Uterus (tissue), 4 donors: ENCODE measurements around the gene SPTBN4. TPM values are rescaled to one million over a fixed set of nuclear protein-coding genes. Genes with fewer than 3 reads are reported as not detected.
"Not testable (repeated sequence)": the region's sequence is repeated elsewhere in the genome, so short reads cannot be mapped to it uniquely, and the experiment has no call there.

Source experiments
- DNase-seq, 2 donors: peaks; one replicate each; pipeline ENCODE4 v3.0.0-alpha.2; 2019 to 2020
- H3K27ac ChIP-seq, 2 donors: fragments of 200-600 bp; sonication (generic); 1 replicate in 1 of 2; 2 replicates in 1 of 2; pipeline ENCODE4 v1.5.1; 2016 to 2018
- H3K27me3 ChIP-seq, 2 donors: fragments of 200-600 bp; sonication (generic); one replicate each; pipeline ENCODE4 v1.5.1; 2018 to 2019; ENCODE audit warnings: control low read depth in 1 of 2
- H3K36me3 ChIP-seq, 2 donors: fragments of 200-600 bp; sonication (generic); one replicate each; pipeline ENCODE4 v1.5.1; 2019; ENCODE audit warnings: control low read depth in 1 of 2
- H3K4me1 ChIP-seq, 2 donors: fragments of 200-600 bp; sonication (generic); one replicate each; pipeline ENCODE4 v1.5.1; 2018 to 2019; ENCODE audit warnings: control low read depth in 1 of 2
- H3K4me3 ChIP-seq, 2 donors: fragments of 200-600 bp; sonication (generic); 1 replicate in 1 of 2; 2 replicates in 1 of 2; pipeline ENCODE4 v1.5.1; 2018 to 2019; ENCODE audit warnings: mild to moderate bottlenecking in 1 of 2
- H3K9me3 ChIP-seq, 2 donors: fragments of 200-600 bp; sonication (generic); one replicate each; pipeline ENCODE4 v1.5.1; 2019; ENCODE audit warnings: control low read depth in 1 of 2
- POLR2A ChIP-seq, 2 donors: fragments of 450-650 bp; IDR thresholded peaks; one replicate each; pipeline ENCODE4 v1.6.1; 2016; ENCODE audit warnings: antibody characterized with exemption in 2 of 2, mild to moderate bottlenecking in 1 of 2, moderate library complexity in 1 of 2
- intact Hi-C: fragments of 100-400 bp; cut with DNase I; formaldehyde crosslinking; loops from one replicate; pipeline ENCODE4 v1.15.1; 2023; ENCODE audit warnings: low total_unique reads
- total RNA-seq, 4 donors: library from RNA; depleted of rRNA in 3 of 4; stranded (reverse); fragments of >200 nt in 3 of 4; gene quantifications; one replicate each; pipeline versions ENCODE4 v1.1.0 to v1.2.4, GENCODE V29; 2014 to 2023
- TF ChIP-seq, protein P1 (sequence below), 4 experiments: fragments of 200-600 bp in 2 of 4; fragments of 450-650 bp in 2 of 4; sonication (generic) in 2 of 4; IDR thresholded peaks; one replicate each; pipeline ENCODE4 v1.5.1; 2016 to 2019; ENCODE audit warnings: antibody characterized with exemption in 4 of 4, mild to moderate bottlenecking in 2 of 4, moderate library complexity in 1 of 4
- donor health status: DM: yes; HTN: yes; CAD: no.

The SPTBN4 gene
- total RNA-seq, 4 donors from 2014 or later: 3.1 to 7.0 (median 5.3) TPM; not detected in 1

DNA sequence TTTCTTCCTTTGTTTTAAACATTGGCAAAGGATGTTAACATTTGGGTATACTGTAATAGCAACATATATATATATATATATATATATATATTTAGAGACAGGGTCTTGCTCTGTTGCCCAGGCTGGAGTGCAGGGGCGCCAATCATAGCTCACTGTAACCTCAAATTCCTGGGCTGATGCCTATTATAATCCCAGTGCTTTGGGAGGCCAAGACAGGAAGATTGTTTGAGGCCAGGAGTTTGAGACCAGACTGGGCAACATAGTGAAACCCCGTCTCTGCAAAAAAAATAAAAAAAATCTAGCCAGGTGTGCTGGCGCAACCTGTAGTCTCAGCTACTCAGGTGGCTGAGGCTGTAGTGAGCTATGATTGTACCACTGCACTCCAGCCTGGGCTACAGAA, 6.6 kb upstream of the SPTBN4 start:
- TF ChIP-seq, protein P1, sequence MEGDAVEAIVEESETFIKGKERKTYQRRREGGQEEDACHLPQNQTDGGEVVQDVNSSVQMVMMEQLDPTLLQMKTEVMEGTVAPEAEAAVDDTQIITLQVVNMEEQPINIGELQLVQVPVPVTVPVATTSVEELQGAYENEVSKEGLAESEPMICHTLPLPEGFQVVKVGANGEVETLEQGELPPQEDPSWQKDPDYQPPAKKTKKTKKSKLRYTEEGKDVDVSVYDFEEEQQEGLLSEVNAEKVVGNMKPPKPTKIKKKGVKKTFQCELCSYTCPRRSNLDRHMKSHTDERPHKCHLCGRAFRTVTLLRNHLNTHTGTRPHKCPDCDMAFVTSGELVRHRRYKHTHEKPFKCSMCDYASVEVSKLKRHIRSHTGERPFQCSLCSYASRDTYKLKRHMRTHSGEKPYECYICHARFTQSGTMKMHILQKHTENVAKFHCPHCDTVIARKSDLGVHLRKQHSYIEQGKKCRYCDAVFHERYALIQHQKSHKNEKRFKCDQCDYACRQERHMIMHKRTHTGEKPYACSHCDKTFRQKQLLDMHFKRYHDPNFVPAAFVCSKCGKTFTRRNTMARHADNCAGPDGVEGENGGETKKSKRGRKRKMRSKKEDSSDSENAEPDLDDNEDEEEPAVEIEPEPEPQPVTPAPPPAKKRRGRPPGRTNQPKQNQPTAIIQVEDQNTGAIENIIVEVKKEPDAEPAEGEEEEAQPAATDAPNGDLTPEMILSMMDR (IDR thresholded peaks at IDR 0.05): no peak
- TF ChIP-seq POLR2A (IDR thresholded peaks at IDR 0.05): no peak
- H3K9me3 ChIP-seq: no peaks in the 10 kb centered on the region
- intact Hi-C loops: loop anchor here (10.0 kb wide), 1 partner anchor 145 kb away; the partner anchor contains the start of gene LTBP4
- no peak overlapping the region for H3K27ac ChIP-seq
- no peaks in the 10 kb centered on the region for H3K4me1 ChIP-seq
- no peaks in the 10 kb centered on the region for H3K27me3 ChIP-seq
- H3K4me3 ChIP-seq: no peak overlapping the region
- DNase-seq: no peak
- H3K36me3 ChIP-seq: no peaks in the 10 kb centered on the region

DNA sequence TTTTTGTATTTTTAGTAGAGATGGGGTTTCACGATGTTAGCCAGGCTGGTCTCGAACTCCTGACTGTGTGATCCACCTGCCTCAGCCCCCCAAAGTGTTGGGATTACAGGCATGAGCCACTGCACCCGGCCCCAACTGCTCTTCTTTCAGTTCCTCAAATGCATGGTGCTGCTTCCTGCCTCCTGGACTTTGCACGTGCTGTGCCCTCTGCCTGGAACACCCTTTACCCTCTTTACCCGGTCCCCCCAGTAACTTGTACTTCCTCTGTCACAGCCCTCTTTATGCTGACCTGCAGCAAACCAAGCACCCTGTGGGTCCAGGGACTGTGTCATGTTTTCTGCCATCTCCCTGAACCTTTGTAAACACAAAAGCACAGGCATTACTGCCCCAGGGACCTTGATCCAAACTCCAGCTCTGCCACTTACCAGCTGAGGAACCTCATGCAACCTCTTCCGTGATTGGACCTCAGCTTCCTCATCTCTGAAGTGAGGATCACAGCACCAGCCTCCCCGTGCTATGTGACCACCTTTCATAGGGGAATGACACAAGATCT, 5.1 kb upstream of the SPTBN4 start:
- Histone ChIP-seq H3K9me3 (no peaks in the 10 kb centered on the region), H3K4me3 (no peak overlapping the region), H3K27me3 (no peaks in the 10 kb centered on the region), H3K27ac (no peak overlapping the region), H3K4me1 (no peaks in the 10 kb centered on the region), H3K36me3 (no peaks in the 10 kb centered on the region)
- intact Hi-C loops: loop anchor here (10.0 kb wide), 1 partner anchor 143 kb away; the partner anchor contains the start of gene LTBP4
- TF ChIP-seq, protein P1 (IDR thresholded peaks at IDR 0.05): no peak
- no peak for TF ChIP-seq POLR2A (IDR thresholded peaks at IDR 0.05)
- no peak for DNase-seq

DNA sequence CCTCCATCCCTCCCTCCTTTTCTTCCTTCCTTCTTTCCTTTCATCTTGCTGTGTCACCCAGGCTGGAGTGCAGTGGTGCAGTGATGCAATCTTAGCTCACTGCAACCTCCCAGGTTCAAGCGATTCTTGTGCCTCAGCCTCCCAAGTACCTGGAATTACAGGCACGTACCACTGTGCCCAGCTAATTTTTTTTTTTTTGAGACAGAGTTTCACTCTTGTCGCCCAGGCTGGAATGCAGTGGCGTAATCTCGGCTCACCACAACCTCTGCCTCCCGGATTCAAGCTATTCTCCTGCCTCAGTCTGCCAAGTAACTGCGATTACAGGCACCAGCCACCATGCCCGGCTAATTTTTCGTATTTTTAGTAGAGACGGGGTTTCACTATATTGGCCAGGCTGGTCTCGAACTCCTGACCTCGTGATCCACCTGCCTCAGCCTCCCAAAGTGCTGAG, 3.2 kb upstream of the SPTBN4 start:
- not testable (repeated sequence) for DNase-seq, H3K4me3 ChIP-seq, H3K4me1 ChIP-seq, H3K9me3 ChIP-seq, H3K27me3 ChIP-seq, H3K36me3 ChIP-seq
- peak overlapping the region in 1 of 2 donors; percentile 92 for H3K27ac ChIP-seq
- intact Hi-C loops: loop anchor here (10.0 kb wide), 1 partner anchor 141 kb away; the partner anchor contains the start of gene LTBP4

DNA sequence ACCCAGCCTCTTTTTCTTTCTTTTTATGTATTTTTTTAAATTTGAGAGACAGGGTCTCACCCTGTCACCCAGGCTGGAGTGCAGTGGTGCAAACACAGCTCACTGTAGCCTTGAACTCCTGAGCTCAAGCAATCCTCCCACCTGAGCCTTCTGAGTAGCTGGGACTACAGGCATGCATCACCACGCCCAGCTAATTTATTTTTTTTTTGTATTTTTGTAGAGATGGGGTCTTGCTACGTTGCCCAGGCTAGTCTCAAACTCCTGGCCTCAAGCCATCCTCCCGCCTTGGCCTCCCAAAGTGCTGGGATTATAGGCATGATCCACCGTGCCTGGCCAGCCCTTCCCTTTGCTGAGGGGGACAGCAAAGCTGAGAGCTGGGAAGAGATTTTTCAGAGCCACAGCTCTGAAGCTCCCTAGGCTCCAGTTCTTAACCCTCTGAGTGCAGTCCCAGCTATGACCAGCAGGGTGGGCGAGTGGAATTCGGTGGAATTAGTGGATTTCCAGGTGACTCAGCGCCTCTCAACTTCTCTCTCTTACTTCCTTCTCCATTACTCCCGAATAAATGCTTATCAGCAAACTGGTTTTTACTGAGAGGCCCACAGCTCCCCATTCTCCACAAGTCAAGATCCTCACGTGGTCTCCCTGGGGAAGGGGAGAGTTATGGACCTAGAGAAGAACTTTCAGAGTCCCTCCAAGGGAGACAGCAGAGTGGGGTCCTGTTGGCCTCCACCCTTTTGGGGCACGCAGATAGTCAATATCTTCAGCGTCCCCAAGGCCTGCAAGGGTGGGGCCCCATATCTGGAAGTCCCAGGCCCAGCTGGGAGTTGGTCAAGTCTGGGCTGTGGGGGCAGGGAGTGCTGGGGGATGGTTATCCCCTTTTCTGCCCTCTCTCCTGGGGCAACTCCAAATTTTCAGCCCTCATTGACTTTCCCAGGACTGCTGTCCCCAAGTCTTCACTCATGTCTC, 2.5 kb upstream of the SPTBN4 start:
- H3K4me1 ChIP-seq: peaks cover 0 to 6% of the 10 kb centered on the region in 2 donors
- intact Hi-C loops: loop anchor here (10.0 kb wide), 1 partner anchor 140 kb away; the partner anchor contains the start of gene LTBP4
- peak overlapping the region; percentile 64 to 84 for H3K4me3 ChIP-seq
- no peaks in the 10 kb centered on the region for H3K36me3 ChIP-seq
- H3K27ac ChIP-seq: peak overlapping the region; percentile 87 to 92
- DNase-seq: peak; percentile 88 to 89
- H3K9me3 ChIP-seq: no peaks in the 10 kb centered on the region
- H3K27me3 ChIP-seq: no peaks in the 10 kb centered on the region
- TF ChIP-seq POLR2A (IDR thresholded peaks at IDR 0.05): no peak
- TF ChIP-seq, protein P1 (IDR thresholded peaks at IDR 0.05): peak; percentile 77 to 90 (median 86)

DNA sequence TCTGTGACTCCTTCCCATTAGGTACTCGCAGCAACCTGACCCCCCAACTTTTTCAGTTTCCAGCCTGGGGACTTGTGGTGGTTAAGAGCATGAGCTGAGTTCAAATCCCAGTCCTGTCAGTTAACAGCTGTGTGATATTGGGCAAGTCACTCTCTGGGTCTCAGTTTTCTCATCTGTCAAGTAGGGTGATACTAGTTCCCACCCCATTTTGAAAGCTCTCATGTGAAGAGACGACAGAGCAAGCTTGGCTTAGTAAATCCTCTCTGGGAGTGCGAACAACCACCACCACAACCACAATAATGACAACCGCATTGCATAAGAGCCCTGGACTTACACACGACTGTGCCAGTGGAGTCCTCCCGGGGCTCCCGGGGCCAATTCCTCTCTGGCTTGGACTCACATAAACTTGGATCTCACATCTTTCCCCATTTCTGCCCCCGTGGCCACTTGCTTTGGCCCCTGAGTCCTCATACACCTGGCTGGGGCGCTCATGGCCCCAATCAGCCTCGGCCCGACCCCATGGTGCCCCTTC, 1.7 kb upstream of the SPTBN4 start:
- intact Hi-C loops: loop anchor here (10.0 kb wide), 1 partner anchor 140 kb away; the partner anchor contains the start of gene LTBP4
- Histone ChIP-seq H3K27ac (peak overlapping the region; percentile 87 to 92), H3K4me1 (peaks cover 0 to 6% of the 10 kb centered on the region in 2 donors), H3K27me3 (no peaks in the 10 kb centered on the region), H3K4me3 (peak overlapping the region; percentile 64 to 84), H3K9me3 (no peaks in the 10 kb centered on the region), H3K36me3 (no peaks in the 10 kb centered on the region)
- DNase-seq: no peak
- TF ChIP-seq POLR2A (IDR thresholded peaks at IDR 0.05): no peak
- TF ChIP-seq, protein P1 (IDR thresholded peaks at IDR 0.05): no peak
